RWPE2 (cell line): ENCODE data around the gene ALLC.
"Not testable (repeated sequence)": the region's sequence is repeated elsewhere in the genome, so short reads cannot be mapped to it uniquely, and the experiment has no call there.

Experiments
- ATAC-seq: fragments of 200-7000 bp; cut with Tn5 transposase; 3 replicates; pipeline ENCODE4 v1.9.1; 2021; ENCODE audit warnings: low read depth
- DNase-seq: peaks from one replicate; pipeline ENCODE4 v3.0.0-alpha.2; 2020; ENCODE audit warnings: low spot score
- H3K27ac ChIP-seq: fragments of 450-650 bp; 2 replicates; pipeline ENCODE4 v1.5.1; 2017; ENCODE audit warnings: mild to moderate bottlenecking; ENCODE audit not compliant: poor library complexity, severe bottlenecking
- H3K27me3 ChIP-seq: fragments of 250-450 bp; sonication (Bioruptor Pico); 2 replicates; pipeline ENCODE4 v1.5.1; 2021; ENCODE audit warnings: mild to moderate bottlenecking, moderate library complexity; ENCODE audit not compliant: insufficient read depth, poor library complexity, severe bottlenecking
- H3K36me3 ChIP-seq: fragments of 250-450 bp; sonication (Bioruptor Pico); 2 replicates; pipeline ENCODE4 v1.5.1; 2020; ENCODE audit warnings: low read depth, mild to moderate bottlenecking, moderate library complexity
- H3K4me1 ChIP-seq: fragments of 250-450 bp; sonication (Bioruptor Pico); 2 replicates; pipeline ENCODE4 v1.5.1; 2021; ENCODE audit warnings: mild to moderate bottlenecking, moderate library complexity; ENCODE audit not compliant: insufficient read depth, poor library complexity, severe bottlenecking
- H3K4me3 ChIP-seq: fragments of 250-450 bp; sonication (Bioruptor Pico); 2 replicates; pipeline ENCODE4 v1.5.1; 2021; ENCODE audit warnings: mild to moderate bottlenecking, moderate library complexity; ENCODE audit not compliant: severe bottlenecking
- H3K9me3 ChIP-seq: fragments of 250-450 bp; sonication (Bioruptor Pico); 2 replicates; pipeline ENCODE4 v1.5.1; 2021; ENCODE audit warnings: mild to moderate bottlenecking, moderate library complexity; ENCODE audit not compliant: severe bottlenecking
- TF ChIP-seq, protein P1 (sequence below): fragments of 450-650 bp; IDR thresholded peaks from one replicate; pipeline ENCODE4 v1.5.1; 2017; ENCODE audit warnings: mild to moderate bottlenecking, moderate library complexity; ENCODE audit not compliant: poor library complexity, severe bottlenecking

The ALLC gene

DNA sequence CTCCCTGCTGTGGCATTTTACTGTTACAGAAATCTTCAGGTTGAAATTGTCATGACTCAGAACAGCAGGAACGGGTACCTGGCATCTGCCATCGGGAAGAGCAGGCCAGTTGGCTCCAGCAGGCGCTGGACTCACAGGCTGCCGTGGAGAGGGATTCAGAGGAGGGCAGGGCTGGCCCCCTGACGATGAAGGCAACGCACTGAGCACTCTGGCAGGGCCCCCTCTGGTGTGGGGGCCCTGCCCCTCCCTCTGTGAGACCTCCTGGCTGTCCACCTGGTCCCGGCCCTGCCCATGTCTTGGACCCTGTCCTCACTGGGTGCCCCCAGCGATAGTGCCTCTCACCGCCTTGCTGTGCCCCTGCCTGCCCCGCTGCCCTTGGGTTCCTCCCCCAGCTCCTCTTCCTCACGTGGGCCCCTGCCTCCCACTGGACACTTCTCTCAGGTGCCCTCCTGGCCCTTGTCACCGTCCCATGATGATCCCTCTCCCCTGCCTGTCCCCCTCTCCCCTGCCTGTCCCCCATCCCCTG, 23.3 kb upstream of the ALLC start:
- H3K4me1 ChIP-seq, result peaks cover 3% of the 10 kb centered on the region
- ATAC-seq (no peak), DNase-seq (peak; percentile 59)
- no peaks in the 10 kb centered on the region for H3K9me3 ChIP-seq
- H3K27me3 ChIP-seq, result no peaks in the 10 kb centered on the region
- H3K36me3 ChIP-seq, result no peaks in the 10 kb centered on the region
- TF ChIP-seq, protein P1, sequence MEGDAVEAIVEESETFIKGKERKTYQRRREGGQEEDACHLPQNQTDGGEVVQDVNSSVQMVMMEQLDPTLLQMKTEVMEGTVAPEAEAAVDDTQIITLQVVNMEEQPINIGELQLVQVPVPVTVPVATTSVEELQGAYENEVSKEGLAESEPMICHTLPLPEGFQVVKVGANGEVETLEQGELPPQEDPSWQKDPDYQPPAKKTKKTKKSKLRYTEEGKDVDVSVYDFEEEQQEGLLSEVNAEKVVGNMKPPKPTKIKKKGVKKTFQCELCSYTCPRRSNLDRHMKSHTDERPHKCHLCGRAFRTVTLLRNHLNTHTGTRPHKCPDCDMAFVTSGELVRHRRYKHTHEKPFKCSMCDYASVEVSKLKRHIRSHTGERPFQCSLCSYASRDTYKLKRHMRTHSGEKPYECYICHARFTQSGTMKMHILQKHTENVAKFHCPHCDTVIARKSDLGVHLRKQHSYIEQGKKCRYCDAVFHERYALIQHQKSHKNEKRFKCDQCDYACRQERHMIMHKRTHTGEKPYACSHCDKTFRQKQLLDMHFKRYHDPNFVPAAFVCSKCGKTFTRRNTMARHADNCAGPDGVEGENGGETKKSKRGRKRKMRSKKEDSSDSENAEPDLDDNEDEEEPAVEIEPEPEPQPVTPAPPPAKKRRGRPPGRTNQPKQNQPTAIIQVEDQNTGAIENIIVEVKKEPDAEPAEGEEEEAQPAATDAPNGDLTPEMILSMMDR, result no peak
- no peak overlapping the region for H3K27ac ChIP-seq
- no peak overlapping the region for H3K4me3 ChIP-seq

GRCh38 chr2:3635171-3635974, 22.6 kb upstream of the ALLC start:
- DNase-seq, result peak; percentile 39
- no peaks in the 10 kb centered on the region for H3K9me3 ChIP-seq
- no peak overlapping the region for H3K27ac ChIP-seq
- H3K4me3 ChIP-seq, result no peak overlapping the region
- no peaks in the 10 kb centered on the region for H3K36me3 ChIP-seq
- TF ChIP-seq, protein P1, result no peak
- no peaks in the 10 kb centered on the region for H3K27me3 ChIP-seq
- ATAC-seq, result no peak
- peaks cover 3% of the 10 kb centered on the region for H3K4me1 ChIP-seq

DNA sequence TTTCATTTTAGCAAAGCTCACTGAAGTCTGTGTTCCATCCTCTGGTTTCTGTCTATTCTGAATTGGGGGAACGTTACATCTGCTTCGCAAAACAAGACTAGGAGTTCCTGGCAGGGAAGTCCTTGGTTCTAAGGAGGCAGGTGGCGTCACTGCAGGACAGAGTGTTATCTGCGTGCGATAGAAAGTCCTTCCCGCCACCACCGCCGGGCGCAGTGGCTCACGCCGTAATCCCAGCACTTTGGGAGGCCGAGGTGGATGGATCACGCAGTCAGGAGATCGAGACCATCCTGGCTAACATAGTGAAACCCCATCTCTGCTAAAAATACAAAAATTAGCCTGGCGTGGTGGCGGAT, 22.0 kb upstream of the ALLC start:
- not testable (repeated sequence) for H3K9me3 ChIP-seq, H3K27me3 ChIP-seq, ATAC-seq, H3K27ac ChIP-seq, H3K4me3 ChIP-seq, H3K36me3 ChIP-seq, H3K4me1 ChIP-seq
- DNase-seq, result peak; percentile 23

GRCh38 chr2:3636586-3637310, 21.3 kb upstream of the ALLC start:
- H3K4me3 ChIP-seq, result no peak overlapping the region
- TF ChIP-seq, protein P1, result no peak
- H3K9me3 ChIP-seq, result no peaks in the 10 kb centered on the region
- H3K36me3 ChIP-seq, result no peaks in the 10 kb centered on the region
- H3K27me3 ChIP-seq, result no peaks in the 10 kb centered on the region
- DNase-seq (peak; percentile 53), ATAC-seq (no peak)
- no peak overlapping the region for H3K27ac ChIP-seq
- H3K4me1 ChIP-seq, result peaks cover 3% of the 10 kb centered on the region

DNA sequence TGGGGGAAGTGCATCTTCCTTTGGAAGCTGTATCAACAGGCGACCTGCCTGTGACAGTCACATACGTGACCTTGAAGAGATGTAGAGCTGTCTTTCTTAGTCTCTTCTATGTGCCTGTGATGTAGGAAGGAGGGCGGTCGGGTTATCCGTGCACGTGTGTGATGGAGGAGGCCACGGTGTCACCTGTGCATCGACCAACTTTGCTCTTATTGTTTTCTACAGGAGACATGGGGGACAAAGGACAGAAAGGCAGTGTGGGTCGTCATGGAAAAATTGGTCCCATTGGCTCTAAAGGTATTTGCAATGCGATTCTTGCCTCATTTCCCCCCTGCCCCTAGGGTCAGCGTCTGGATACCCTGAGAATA, 20.7 kb upstream of the ALLC start:
- Histone ChIP-seq H3K4me3 (no peak overlapping the region), H3K27ac (no peak overlapping the region), H3K9me3 (no peaks in the 10 kb centered on the region), H3K4me1 (peaks cover 3% of the 10 kb centered on the region), H3K36me3 (no peaks in the 10 kb centered on the region), H3K27me3 (no peaks in the 10 kb centered on the region)
- ATAC-seq (no peak), DNase-seq (peak; percentile 48)
- TF ChIP-seq, protein P1, result no peak
